Measurements from ENCODE around the gene MTCL3.
A peak's percentile ranks its signal among the peaks of the same experiment; 100 is the strongest.

The MTCL3 gene

GRCh38 chr6:127483399-127484055 lies 35.6 kb downstream of the MTCL3 start:
- DNase-seq (ENCODE audit: low spot score in 2 of 2), result no peak
- intact Hi-C loops (cut with DNase I; ENCODE audit: low total_unique reads), result no loop called here
- no peak for TF ChIP-seq POLR2A (IDR thresholded peaks at IDR 0.05)
- TF ChIP-seq, protein P1, sequence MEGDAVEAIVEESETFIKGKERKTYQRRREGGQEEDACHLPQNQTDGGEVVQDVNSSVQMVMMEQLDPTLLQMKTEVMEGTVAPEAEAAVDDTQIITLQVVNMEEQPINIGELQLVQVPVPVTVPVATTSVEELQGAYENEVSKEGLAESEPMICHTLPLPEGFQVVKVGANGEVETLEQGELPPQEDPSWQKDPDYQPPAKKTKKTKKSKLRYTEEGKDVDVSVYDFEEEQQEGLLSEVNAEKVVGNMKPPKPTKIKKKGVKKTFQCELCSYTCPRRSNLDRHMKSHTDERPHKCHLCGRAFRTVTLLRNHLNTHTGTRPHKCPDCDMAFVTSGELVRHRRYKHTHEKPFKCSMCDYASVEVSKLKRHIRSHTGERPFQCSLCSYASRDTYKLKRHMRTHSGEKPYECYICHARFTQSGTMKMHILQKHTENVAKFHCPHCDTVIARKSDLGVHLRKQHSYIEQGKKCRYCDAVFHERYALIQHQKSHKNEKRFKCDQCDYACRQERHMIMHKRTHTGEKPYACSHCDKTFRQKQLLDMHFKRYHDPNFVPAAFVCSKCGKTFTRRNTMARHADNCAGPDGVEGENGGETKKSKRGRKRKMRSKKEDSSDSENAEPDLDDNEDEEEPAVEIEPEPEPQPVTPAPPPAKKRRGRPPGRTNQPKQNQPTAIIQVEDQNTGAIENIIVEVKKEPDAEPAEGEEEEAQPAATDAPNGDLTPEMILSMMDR (IDR thresholded peaks at IDR 0.05), result no peak
- H3K4me3 ChIP-seq (ENCODE audit: low read depth, poor library complexity, severe bottlenecking), result no peak overlapping the region
- 72 to 78% methylated on average over 5 of the region's 5 CpGs for WGBS, 2 donors

GRCh38 chr6:127482325-127482724 lies 36.8 kb downstream of the MTCL3 start:
- intact Hi-C loops (cut with DNase I; ENCODE audit: low total_unique reads), result no loop called here
- no peak for DNase-seq (ENCODE audit: low spot score in 2 of 2)
- TF ChIP-seq POLR2A (IDR thresholded peaks at IDR 0.05), result no peak
- no peak overlapping the region for H3K4me3 ChIP-seq (ENCODE audit: low read depth, poor library complexity, severe bottlenecking)
- 90 to 93% methylated on average over 2 of the region's 2 CpGs for WGBS, 2 donors

- no peak overlapping the region for H3K4me3 ChIP-seq (ENCODE audit: low read depth, poor library complexity, severe bottlenecking)
- WGBS, 2 donors, result 46 to 49% methylated on average over 4 of the region's 4 CpGs
- TF ChIP-seq, protein P1 (IDR thresholded peaks at IDR 0.05), result no peak
- no peak for TF ChIP-seq POLR2A (IDR thresholded peaks at IDR 0.05)
- intact Hi-C loops (cut with DNase I; ENCODE audit: low total_unique reads), result no loop called here
- no peak for DNase-seq (ENCODE audit: low spot score in 2 of 2)
These were observed 37.5 kb downstream of the MTCL3 start for GRCh38 chr6:127481628-127482027.

DNA sequence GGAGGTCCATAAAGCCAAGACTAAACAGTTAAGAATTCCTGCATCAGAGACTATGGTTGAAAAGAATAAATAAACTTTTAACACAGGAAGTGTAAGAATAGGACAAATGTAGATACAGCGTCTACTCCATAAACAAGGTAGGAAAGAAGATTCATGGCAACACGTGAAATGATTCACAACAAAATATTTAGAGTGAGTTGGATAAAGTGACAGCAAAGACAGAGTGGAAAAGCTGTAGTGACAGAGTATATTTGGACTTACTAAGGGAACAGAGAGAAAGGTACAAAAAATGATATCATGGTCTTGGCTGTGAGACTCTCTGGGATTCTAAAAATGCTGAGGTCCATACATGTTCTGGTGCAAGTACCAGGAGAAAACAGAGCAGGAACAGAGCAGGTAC lies 38.0 kb downstream of the MTCL3 start:
- TF ChIP-seq POLR2A (IDR thresholded peaks at IDR 0.05), result no peak
- TF ChIP-seq, protein P1 (IDR thresholded peaks at IDR 0.05), result no peak
- 80 to 85% methylated on average over 2 of the region's 2 CpGs for WGBS, 2 donors
- H3K4me3 ChIP-seq (ENCODE audit: low read depth, poor library complexity, severe bottlenecking), result no peak overlapping the region
- DNase-seq (ENCODE audit: low spot score in 2 of 2), result no peak
- intact Hi-C loops (cut with DNase I; ENCODE audit: low total_unique reads), result no loop called here

DNA sequence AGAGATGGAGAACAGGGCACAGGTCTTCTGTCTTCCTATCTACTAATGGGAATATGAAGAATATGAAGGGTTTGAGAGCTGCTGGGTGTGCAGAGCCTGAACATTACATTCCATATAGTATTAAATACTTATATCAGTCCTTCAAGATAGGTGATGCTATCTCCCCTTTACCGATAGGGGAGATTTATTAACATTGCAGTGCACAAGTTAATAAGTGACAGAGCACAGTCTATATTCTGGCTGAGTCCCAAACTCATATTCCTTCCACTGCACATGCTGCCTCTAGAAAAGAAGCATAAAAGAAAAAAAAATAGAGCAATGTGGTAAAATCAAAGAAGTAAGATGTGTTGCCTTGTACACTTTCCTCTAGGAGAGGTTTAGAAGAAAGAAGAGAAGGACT lies 41.5 kb downstream of the MTCL3 start:
- intact Hi-C loops (cut with DNase I; ENCODE audit: low total_unique reads), result no loop called here
- no peak for TF ChIP-seq POLR2A (IDR thresholded peaks at IDR 0.05)
- TF ChIP-seq, protein P1 (IDR thresholded peaks at IDR 0.05), result no peak

GRCh38 chr6:127475823-127476176 lies 43.3 kb downstream of the MTCL3 start:
- intact Hi-C loops (cut with DNase I; ENCODE audit: low total_unique reads), result no loop called here
- 82 to 95% methylated on average over 34 of the region's 34 CpGs for WGBS, 2 donors
- DNase-seq (ENCODE audit: low spot score in 2 of 2), result peak in 1 of 2 donors; percentile 84
- no peak overlapping the region for H3K4me3 ChIP-seq (ENCODE audit: low read depth, poor library complexity, severe bottlenecking)
- TF ChIP-seq, protein P1 (IDR thresholded peaks at IDR 0.05), result no peak
- TF ChIP-seq POLR2A (IDR thresholded peaks at IDR 0.05), result no peak

More for the DNA sequence above, 41.5 kb downstream of the MTCL3 start:
- H3K4me3 ChIP-seq (ENCODE audit: low read depth, poor library complexity, severe bottlenecking), result no peak overlapping the region
- DNase-seq (ENCODE audit: low spot score in 2 of 2), result no peak
- WGBS, 2 donors, result 73 to 84% methylated on average over 1 of the region's 1 CpG

All from lower leg skin (tissue), 4 donors.